Measurements from ENCODE around the gene CASP9.

DNA sequence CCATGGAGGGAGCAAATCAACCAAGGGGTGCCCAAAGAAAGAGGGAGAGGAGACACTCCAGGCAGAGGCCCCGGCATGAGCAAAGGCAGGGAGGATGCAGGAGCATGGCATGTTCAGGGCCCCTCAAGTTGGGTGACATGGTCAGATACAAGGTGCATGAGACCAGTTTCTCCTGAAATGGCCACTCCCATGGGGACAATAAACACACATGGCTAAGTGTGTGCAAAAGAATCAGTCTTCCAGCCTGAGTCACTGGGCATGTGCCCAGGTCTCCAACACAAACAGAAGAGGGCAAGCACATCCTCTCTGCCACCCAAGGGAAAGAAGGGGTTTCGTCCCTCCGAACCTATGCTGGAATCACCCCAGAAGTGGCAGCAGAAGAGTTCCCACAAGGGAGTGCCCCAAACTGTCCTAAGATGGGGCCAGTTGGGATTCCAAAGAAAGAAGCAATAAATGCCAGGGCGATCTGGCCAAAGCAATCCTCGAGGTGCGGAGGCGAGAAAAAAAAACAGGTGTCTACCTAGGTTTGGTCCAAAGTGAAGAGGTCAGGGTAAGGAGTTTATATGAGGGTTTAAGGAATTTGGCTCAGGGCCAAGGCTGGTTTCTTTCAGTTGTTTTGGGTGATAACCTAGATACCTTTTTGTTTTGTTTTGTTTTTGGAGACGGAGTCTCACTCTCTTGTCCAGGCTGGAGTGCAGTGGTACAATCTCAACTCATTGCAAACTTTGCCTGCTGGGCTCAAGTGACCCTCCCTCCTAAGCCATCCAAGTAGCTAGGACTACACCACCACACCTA lies 13.2 kb downstream of the CASP9 start:
- TF ChIP-seq, protein P1, sequence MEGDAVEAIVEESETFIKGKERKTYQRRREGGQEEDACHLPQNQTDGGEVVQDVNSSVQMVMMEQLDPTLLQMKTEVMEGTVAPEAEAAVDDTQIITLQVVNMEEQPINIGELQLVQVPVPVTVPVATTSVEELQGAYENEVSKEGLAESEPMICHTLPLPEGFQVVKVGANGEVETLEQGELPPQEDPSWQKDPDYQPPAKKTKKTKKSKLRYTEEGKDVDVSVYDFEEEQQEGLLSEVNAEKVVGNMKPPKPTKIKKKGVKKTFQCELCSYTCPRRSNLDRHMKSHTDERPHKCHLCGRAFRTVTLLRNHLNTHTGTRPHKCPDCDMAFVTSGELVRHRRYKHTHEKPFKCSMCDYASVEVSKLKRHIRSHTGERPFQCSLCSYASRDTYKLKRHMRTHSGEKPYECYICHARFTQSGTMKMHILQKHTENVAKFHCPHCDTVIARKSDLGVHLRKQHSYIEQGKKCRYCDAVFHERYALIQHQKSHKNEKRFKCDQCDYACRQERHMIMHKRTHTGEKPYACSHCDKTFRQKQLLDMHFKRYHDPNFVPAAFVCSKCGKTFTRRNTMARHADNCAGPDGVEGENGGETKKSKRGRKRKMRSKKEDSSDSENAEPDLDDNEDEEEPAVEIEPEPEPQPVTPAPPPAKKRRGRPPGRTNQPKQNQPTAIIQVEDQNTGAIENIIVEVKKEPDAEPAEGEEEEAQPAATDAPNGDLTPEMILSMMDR (IDR thresholded peaks at IDR 0.05) = no peak
- no peak for TF ChIP-seq POLR2A (IDR thresholded peaks at IDR 0.05)
